Stimulated activated CD4-positive, alpha-beta T cell treated with anti-CD3 and anti-CD28 coated beads, TNF-alpha, amount 100 ng/mL, for 1 hour (primary cell): Measurements from ENCODE around the gene APOL1.
A peak's percentile ranks its signal among the peaks of the same experiment; 100 is the strongest.
"Not testable (repeated sequence)": the region's sequence is repeated elsewhere in the genome, so short reads cannot be mapped to it uniquely, and the experiment has no call there.

Experiments
- DNase-seq, 3 donors: peaks; one replicate each; pipeline ENCODE4 v3.0.0-alpha.2; 2020; ENCODE audit warnings: low read depth in 3 of 3, low spot score in 1 of 3

APOL1 gene

GRCh38 chr22:36225333-36225922 lies 27.5 kb upstream of the APOL1 start:
- no peak for DNase-seq

DNA sequence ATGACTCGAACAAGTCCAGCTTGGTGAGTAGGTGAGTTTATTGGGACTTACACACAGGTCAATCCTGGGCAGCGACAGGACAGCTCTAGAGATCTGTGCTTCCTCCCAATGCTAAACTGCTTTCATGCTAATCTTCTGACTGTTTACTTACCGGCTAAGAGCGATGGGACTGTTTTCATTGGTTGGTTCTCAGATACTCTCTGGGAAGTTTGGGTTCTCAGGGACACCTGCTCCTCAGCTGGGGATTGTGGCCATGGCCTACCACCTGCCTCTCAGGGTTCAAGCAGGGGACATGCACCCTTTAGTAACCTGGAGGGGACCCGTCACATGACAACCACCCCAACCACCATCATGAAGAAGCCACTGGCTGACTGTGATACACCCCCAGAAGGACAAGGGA lies 26.7 kb upstream of the APOL1 start:
- no peak for DNase-seq

DNA sequence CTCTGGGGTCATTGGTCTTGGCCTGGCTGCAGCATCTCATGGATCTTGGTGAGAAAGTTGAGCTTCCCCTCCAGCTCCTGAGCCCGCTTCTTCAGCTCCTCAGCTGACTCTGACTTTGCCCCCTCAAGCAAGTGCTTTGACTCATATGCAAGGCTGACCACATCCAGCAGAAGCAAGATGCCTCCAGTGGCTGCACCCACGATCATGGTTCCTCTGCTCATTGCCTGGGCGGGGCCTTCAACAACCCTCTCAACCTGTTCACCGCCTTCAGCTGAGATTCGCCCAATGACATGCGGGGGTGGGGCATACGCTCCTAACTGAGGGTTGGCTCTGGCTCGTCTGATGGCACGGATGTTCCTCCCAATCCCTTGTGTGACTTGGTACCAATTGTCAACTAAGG lies 25.5 kb upstream of the APOL1 start:
- DNase-seq, result no peak

DNA sequence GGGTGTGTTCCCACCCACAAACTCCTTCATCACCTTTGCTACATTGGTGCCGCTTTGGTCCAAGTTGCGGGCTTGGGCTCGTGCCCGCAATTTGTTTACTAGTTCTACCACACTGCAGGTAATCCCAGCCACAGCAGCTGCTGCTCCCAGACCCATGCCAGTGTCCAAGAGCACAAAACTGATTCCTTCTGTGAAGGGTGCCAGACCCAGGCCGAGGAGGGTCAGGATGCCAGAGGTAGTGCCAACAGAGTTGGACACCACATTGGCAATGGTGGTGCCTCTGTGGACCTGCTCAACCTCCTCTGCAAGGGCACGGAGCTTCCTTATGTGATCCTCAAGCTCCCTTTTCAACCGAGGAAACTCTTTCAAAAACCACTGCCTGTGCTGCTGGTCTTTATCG lies 25.1 kb upstream of the APOL1 start:
- DNase-seq, result no peak

DNA sequence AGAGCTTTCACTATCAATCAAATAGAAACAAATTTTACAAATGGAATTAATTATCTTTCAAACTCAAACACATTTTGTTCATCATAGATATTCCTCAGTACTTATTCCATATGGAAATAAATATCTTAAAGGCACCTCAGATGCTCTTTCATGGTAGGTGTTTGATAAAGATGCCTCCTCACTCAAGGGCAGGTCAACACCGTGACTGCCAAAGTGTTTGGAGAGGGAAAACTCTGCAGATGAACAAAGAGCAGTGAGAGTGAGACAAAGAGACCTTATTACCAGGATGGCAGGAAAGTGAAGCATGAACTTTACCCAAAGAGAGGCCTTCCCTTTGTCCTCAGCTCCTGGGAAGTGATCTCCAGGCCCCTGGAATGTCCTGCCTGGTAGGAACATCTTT lies 24.6 kb upstream of the APOL1 start:
- DNase-seq, result not testable (repeated sequence)

DNA sequence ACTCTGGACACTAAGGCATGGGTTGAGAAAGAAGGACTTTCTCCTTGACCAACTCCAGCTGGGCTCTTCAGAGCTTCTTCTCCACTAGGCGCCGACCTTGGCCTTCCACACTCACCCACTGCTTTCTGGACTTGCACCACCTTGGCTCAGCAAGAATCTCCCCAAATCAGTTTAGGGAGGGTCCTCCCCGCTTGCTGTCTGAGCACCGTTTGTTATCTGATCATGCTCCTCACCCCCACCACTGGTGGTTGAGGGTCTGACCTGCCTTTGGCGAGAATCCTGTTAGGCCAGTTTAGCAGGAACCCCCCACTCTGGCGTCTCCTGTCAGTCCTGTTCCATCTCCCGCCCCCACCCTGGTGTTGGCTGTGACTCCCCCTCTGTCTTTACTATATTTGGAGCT lies 24.0 kb upstream of the APOL1 start:
- DNase-seq, result no peak

- not testable (repeated sequence) for DNase-seq
Observed at GRCh38 chr22:36229649-36230048, 23.3 kb upstream of the APOL1 start.

- DNase-seq, result not testable (repeated sequence)
Observed at GRCh38 chr22:36231051-36231450, 21.9 kb upstream of the APOL1 start.

DNA sequence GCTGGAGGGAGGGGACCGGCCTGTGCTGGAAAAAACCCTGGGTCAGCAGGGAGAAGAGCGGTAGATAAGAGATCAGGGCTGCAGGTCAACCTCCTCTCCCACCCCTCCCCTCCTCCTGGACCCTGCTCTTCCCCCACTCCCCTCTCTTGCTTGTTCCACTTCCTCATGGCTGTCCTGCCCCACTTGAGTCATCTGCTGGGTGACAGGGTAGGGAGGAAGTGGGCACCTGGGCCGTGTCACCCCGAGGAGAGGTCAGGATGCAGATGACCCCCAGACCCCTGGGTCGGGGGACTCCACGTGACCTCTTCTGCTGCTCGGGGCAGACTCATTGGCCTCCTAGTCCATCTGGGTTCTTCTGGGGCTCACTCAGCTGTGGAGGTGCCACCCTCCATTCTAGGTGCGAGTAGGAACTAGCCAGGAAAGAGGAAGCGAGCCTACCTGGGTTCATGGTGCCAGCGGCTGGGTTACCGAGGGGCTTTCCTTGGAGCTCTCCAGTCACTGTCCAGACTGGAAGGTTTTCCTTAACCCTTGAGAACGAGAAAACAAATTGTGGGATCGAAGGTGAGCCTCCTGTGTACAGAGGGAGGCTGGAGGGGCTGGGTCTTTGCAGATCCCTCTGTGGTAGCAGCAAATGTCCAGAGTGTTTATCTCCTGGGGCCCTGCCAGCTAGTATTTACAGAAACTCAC lies 20.1 kb upstream of the APOL1 start:
- DNase-seq, result no peak

- DNase-seq, result no peak
Observed at GRCh38 chr22:36233796-36234195, 19.1 kb upstream of the APOL1 start.

DNA sequence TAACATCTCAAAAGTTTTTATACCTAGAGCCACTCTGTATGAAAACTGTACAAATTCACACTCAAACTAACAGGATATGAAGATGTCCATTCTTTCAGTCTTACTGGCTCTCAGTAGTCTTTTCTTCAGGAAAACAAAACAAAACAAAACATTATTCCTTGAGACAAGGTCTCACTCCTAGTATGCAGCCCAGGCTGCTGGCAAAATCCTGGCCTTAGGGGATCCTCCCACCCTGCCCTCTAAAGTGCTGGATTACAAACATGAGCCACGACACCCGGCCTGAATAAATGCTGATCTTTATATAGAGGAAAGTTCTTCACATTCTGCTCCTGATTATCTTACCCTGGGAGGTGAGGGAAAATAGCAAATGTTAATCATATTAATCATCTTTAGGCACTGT lies 18.7 kb upstream of the APOL1 start:
- no peak for DNase-seq

- no peak for DNase-seq
Observed at GRCh38 chr22:36234919-36235318, 18.0 kb upstream of the APOL1 start.

DNA sequence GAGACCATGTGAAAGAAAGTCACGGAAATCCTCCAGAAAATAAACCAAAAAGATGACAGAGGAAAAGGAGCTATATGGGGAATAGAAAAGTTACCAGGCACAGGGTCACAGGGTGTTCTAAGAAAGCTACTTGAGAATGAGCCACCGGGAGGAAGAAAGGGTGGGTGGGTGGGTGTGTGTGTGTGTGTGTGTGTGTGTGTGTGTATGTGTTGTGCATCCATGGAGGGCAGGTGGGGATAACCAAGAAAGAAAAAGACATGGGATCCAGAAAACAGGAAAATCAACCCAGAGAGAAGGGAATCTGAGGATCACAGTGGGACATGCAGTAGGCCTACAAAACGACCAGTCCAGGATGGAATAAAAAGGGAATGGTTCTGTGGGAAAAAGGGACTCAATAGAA lies 17.3 kb upstream of the APOL1 start:
- DNase-seq, result no peak

- no peak for DNase-seq
Observed at GRCh38 chr22:36236388-36237319, 16.3 kb upstream of the APOL1 start.

- no peak for DNase-seq
Observed at GRCh38 chr22:36237462-36238372, 15.2 kb upstream of the APOL1 start.

DNA sequence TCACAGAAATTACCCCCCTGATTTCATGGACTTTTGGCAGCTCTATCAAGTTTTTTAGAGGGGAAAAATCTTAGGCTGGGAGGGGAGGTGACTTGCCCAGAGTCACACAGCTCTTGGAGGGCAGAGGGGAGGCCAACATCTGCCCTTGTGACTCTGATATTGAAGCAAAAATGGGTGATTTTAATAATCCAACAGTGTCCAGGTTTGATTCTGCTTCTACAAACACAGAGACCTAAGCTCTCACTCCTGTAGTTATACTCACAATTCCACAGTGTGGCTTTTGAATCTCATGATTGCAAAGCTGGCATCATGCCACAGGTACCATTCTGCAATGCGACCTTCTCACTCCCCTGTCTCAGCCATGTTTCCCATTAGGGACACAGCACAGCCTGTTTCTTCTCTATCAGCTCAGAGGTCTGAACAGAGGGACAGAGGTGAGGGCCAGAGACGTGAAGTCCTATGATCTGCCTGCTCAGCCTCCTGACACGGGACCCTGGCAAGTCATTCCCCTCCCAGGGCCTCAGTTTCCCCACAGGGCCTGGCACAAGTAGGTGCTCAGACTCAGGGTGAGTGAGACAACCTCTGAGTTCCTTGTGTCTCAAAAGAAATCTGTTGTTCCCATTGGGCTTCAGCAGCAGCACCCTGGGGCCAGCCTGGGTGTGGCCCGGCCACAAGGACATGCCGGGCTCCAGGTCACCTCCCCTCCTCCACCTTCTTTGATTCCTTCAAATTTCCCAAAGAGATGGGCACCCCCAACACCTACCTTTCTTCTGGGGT lies 14.4 kb upstream of the APOL1 start:
- no peak for DNase-seq

GRCh38 chr22:36239150-36239400 lies 13.9 kb upstream of the APOL1 start:
- no peak for DNase-seq

GRCh38 chr22:36239401-36240171 lies 13.3 kb upstream of the APOL1 start, which contains the start of gene APOL2:
APOL2 (minus strand) TSS chr22:36239527; CDS start chr22:36233162, 6,365 bp downstream.
- DNase-seq, result peak; percentile 51 to 70 (median 68)

- no peak for DNase-seq
Observed at GRCh38 chr22:36243986-36244385, 8.9 kb upstream of the APOL1 start.
